ENCODE data around the gene C5orf15.

DNA sequence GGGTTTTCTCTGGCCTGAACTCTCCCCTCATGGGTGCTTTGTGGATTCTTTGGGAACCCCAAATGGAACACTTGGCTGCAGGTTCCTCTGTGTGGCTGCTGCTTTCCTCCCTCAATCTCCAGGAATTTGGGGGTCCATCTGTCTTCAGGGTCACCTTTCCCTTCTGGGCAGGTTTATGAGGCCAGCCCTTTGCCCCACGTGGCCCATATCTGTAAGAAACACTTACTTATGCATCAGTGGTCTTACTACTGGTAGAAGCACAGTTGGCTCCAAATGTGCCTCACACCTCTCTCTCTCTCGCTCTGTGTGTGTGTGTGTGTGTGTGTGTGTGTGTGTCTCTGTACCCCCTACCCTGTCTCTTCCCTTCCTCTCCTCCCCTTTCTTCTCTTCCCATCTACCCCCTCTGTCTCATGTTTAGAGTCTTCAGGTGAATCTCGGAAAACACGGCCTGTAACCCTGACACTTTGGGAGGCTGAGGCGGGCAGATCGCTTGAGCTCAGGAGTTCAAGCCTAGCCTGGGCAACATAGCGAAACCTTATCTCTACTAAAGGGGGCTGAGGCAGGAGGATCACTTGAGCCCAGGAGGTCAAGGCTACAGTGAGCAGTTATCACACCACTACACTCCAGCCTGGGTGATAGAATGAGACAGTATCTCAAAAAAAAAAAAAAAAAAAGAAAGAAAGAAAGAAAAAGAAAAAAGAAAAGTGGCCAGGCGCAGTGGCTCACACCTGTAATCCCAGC is 26.8 kb downstream of the C5orf15 start:
- TF ChIP-seq POLR2A (IDR thresholded peaks at IDR 0.05; ENCODE audit: borderline replicate concordance, extremely low read depth, insufficient read depth, insufficient read length) (no peak), SIN3A (IDR thresholded peaks at IDR 0.05; ENCODE audit: low read depth) (no peak), POLR2AphosphoS5 (IDR thresholded peaks at IDR 0.05; ENCODE audit: low read depth, low read length) (no peak), EZH2 (IDR thresholded peaks at IDR 0.05) (no peak), EZH2phosphoT487 (IDR thresholded peaks at IDR 0.05; ENCODE audit: borderline replicate concordance) (no peak), FOSL1 (IDR thresholded peaks at IDR 0.05; ENCODE audit: low read depth) (no peak), TCF7L2 (IDR thresholded peaks at IDR 0.05; ENCODE audit: borderline replicate concordance, extremely low read depth, insufficient read depth, insufficient read length) (no peak), SRF (IDR thresholded peaks at IDR 0.05; ENCODE audit: low read depth) (no peak), RAD21 (IDR thresholded peaks at IDR 0.05; ENCODE audit: low read depth) (no peak), CBX3 (IDR thresholded peaks at IDR 0.05; ENCODE audit: low read depth) (no peak)
- TF ChIP-seq, protein P1, sequence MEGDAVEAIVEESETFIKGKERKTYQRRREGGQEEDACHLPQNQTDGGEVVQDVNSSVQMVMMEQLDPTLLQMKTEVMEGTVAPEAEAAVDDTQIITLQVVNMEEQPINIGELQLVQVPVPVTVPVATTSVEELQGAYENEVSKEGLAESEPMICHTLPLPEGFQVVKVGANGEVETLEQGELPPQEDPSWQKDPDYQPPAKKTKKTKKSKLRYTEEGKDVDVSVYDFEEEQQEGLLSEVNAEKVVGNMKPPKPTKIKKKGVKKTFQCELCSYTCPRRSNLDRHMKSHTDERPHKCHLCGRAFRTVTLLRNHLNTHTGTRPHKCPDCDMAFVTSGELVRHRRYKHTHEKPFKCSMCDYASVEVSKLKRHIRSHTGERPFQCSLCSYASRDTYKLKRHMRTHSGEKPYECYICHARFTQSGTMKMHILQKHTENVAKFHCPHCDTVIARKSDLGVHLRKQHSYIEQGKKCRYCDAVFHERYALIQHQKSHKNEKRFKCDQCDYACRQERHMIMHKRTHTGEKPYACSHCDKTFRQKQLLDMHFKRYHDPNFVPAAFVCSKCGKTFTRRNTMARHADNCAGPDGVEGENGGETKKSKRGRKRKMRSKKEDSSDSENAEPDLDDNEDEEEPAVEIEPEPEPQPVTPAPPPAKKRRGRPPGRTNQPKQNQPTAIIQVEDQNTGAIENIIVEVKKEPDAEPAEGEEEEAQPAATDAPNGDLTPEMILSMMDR (IDR thresholded peaks at IDR 0.05 in 2 of 3, conservative IDR thresholded peaks at IDR 0.05 in 1 of 3; ENCODE audit: borderline replicate concordance in 1 of 3, insufficient read depth in 1 of 3, low read depth in 2 of 3, low read length in 2 of 3), result no peak
- TF ChIP-seq, protein P2, sequence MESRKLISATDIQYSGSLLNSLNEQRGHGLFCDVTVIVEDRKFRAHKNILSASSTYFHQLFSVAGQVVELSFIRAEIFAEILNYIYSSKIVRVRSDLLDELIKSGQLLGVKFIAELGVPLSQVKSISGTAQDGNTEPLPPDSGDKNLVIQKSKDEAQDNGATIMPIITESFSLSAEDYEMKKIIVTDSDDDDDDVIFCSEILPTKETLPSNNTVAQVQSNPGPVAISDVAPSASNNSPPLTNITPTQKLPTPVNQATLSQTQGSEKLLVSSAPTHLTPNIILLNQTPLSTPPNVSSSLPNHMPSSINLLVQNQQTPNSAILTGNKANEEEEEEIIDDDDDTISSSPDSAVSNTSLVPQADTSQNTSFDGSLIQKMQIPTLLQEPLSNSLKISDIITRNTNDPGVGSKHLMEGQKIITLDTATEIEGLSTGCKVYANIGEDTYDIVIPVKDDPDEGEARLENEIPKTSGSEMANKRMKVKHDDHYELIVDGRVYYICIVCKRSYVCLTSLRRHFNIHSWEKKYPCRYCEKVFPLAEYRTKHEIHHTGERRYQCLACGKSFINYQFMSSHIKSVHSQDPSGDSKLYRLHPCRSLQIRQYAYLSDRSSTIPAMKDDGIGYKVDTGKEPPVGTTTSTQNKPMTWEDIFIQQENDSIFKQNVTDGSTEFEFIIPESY (IDR thresholded peaks at IDR 0.05; ENCODE audit: extremely low read depth, insufficient replicate concordance, low read length), result no peak
- TF ChIP-seq, protein P3, sequence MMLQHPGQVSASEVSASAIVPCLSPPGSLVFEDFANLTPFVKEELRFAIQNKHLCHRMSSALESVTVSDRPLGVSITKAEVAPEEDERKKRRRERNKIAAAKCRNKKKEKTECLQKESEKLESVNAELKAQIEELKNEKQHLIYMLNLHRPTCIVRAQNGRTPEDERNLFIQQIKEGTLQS (IDR thresholded peaks at IDR 0.05), result no peak

All from HCT116 (cell line).